Activated CD4-positive, alpha-beta T cell treated with anti-CD3 and anti-CD28 coated beads, Interleukin-2, amount 50 U/mL, for 48 hours (primary cell): Measurements from ENCODE around the gene PCDHB13.
"Not testable (repeated sequence)": the region's sequence is repeated elsewhere in the genome, so short reads cannot be mapped to it uniquely, and the experiment has no call there.

Experiments
- DNase-seq, 2 experiments: peaks; one replicate each; pipeline ENCODE4 v3.0.0-alpha.2; 2020

PCDHB13 gene

GRCh38 chr5:141213656-141214339, at the start of gene PCDHB13:
Gene PCDHB13 (plus strand): TSS chr5:141213919. CDS start chr5:141214124, 205 bp downstream.
- peak; percentile 23 to 31 for DNase-seq

- peak; percentile 6 to 34 for DNase-seq
Observed at GRCh38 chr5:141172381-141173204, 41.1 kb upstream of the PCDHB13 start, which contains the start of gene PCDHB7. Gene PCDHB7 (plus strand): TSS chr5:141172644. CDS start chr5:141172836, 192 bp downstream.

- DNase-seq, result not testable (repeated sequence)
Observed at GRCh38 chr5:141174291-141175104, 39.2 kb upstream of the PCDHB13 start.

- no peak for DNase-seq
Observed at GRCh38 chr5:141175933-141176332, 37.8 kb upstream of the PCDHB13 start.

GRCh38 chr5:141177577-141178191, 36.0 kb upstream of the PCDHB13 start, which contains the start of gene PCDHB8:
Gene PCDHB8 (plus strand): TSS chr5:141177790. CDS start chr5:141178035, 245 bp downstream.
- not testable (repeated sequence) for DNase-seq

- DNase-seq, result not testable (repeated sequence)
Observed at GRCh38 chr5:141179371-141179770, 34.3 kb upstream of the PCDHB13 start.

- DNase-seq, result not testable (repeated sequence)
Observed at GRCh38 chr5:141179876-141180275, 33.8 kb upstream of the PCDHB13 start.

GRCh38 chr5:141180313-141180712, 33.4 kb upstream of the PCDHB13 start:
- DNase-seq, result no peak

- no peak for DNase-seq
Observed at GRCh38 chr5:141182248-141182647, 31.5 kb upstream of the PCDHB13 start, which contains the start of gene PCDHB16. Gene PCDHB16 (plus strand): TSS chr5:141182387. CDS start chr5:141182560, 173 bp downstream.

- not testable (repeated sequence) for DNase-seq
Observed at GRCh38 chr5:141184117-141184855, 29.4 kb upstream of the PCDHB13 start.

- DNase-seq, result peak; percentile 29 to 42
Observed at GRCh38 chr5:141186897-141187512, 26.7 kb upstream of the PCDHB13 start, which contains the start of gene PCDHB9. Gene PCDHB9 (plus strand): TSS chr5:141187161. CDS start chr5:141187319, 158 bp downstream.

- not testable (repeated sequence) for DNase-seq
Observed at GRCh38 chr5:141188682-141189081, 25.0 kb upstream of the PCDHB13 start.

GRCh38 chr5:141189131-141189530, 24.6 kb upstream of the PCDHB13 start:
- not testable (repeated sequence) for DNase-seq

GRCh38 chr5:141192110-141192725, 21.5 kb upstream of the PCDHB13 start, which contains the start of gene PCDHB10:
Gene PCDHB10 (plus strand): TSS chr5:141192353. CDS start chr5:141192553, 200 bp downstream.
- peak; percentile 42 to 52 for DNase-seq

- not testable (repeated sequence) for DNase-seq
Observed at GRCh38 chr5:141194332-141194731, 19.4 kb upstream of the PCDHB13 start.

GRCh38 chr5:141196363-141196762, 17.4 kb upstream of the PCDHB13 start:
- DNase-seq, result no peak

GRCh38 chr5:141199359-141200235, 14.1 kb upstream of the PCDHB13 start, which contains the start of gene PCDHB11:
Gene PCDHB11 (plus strand): TSS chr5:141199627. CDS start chr5:141199775, 148 bp downstream.
- DNase-seq, result no peak

GRCh38 chr5:141201126-141201525, 12.6 kb upstream of the PCDHB13 start:
- not testable (repeated sequence) for DNase-seq

- DNase-seq, result not testable (repeated sequence)
Observed at GRCh38 chr5:141201646-141202045, 12.1 kb upstream of the PCDHB13 start.
